ENCODE measurements around the gene SH3BP4.

The SH3BP4 gene

DNA sequence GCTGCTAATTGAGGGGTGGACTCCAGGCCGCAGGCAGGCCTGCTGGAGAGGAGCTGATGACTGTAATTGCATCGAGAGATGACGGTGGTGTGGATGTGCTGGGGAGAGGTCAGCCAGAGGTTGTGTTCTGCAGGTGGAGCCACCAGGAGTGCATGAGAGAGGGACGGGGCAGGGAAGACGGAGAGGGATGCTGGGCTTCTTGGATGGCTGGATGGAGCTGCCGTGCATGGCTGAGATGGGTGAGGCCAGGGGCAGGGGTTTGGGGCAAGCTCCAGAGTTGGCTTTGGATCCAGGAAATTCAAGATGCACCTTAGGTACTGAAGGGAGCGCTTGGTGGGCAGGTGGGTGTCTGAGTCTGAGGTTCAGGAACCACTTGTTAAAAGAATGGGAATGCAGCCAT lies 77.2 kb downstream of the SH3BP4 start:
- Histone ChIP-seq H3K9me3 (ENCODE audit: insufficient read depth, low read length, severe bottlenecking) (no peaks in the 10 kb centered on the region), H4K20me1 (ENCODE audit: insufficient read depth, low read length) (no peaks in the 10 kb centered on the region), H3K79me2 (ENCODE audit: insufficient read depth, low read length) (no peaks in the 10 kb centered on the region), H3K4me1 (ENCODE audit: insufficient read depth, low read length) (no peaks in the 10 kb centered on the region), H3K27ac (ENCODE audit: low read length) (no peak overlapping the region), H3K4me3 (ENCODE audit: low read depth in 1 of 2, low read length in 2 of 2) (no peak overlapping the region), H3K27me3 (ENCODE audit: insufficient read depth, low read length, poor library complexity) (peaks cover 22% of the 10 kb centered on the region), H3K9ac (ENCODE audit: low read depth, low read length) (no peak overlapping the region), H3K4me2 (ENCODE audit: insufficient read depth, low read length) (no peak overlapping the region), H2AFZ (ENCODE audit: low read depth, low read length) (no peak overlapping the region), H3K36me3 (ENCODE audit: insufficient read depth, low read length) (no peaks in the 10 kb centered on the region)
- no peak for TF ChIP-seq EZH2 (IDR thresholded peaks at IDR 0.05; ENCODE audit: borderline replicate concordance, low read depth, low read length, severe bottlenecking)
- TF ChIP-seq, protein P1, sequence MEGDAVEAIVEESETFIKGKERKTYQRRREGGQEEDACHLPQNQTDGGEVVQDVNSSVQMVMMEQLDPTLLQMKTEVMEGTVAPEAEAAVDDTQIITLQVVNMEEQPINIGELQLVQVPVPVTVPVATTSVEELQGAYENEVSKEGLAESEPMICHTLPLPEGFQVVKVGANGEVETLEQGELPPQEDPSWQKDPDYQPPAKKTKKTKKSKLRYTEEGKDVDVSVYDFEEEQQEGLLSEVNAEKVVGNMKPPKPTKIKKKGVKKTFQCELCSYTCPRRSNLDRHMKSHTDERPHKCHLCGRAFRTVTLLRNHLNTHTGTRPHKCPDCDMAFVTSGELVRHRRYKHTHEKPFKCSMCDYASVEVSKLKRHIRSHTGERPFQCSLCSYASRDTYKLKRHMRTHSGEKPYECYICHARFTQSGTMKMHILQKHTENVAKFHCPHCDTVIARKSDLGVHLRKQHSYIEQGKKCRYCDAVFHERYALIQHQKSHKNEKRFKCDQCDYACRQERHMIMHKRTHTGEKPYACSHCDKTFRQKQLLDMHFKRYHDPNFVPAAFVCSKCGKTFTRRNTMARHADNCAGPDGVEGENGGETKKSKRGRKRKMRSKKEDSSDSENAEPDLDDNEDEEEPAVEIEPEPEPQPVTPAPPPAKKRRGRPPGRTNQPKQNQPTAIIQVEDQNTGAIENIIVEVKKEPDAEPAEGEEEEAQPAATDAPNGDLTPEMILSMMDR (IDR thresholded peaks at IDR 0.05; ENCODE audit: borderline replicate concordance, extremely low read depth, low read length, poor library complexity, severe bottlenecking) = no peak
- no peak for ATAC-seq (ENCODE audit: insufficient read depth, low read depth)
- DNase-seq = no peak

DNA sequence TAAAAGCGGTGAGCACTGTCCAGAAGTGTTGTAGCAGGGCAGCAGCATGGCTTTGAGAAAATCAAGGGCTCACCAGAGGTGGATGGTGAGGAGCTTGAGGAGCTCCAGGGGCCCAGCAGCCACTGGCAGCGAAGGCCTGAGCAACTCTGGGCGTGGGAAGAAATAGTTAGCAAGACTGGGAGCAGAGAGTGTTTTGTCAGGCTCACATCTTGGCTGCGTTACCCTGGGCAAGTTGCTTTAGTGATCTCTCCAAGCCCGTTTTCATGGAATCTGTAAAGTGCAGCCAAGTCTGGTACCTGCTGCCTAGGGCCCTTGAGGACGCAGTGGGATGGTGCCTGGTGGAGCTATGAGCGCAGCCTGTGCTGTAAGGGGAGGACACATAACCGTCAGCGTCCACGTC lies 78.3 kb downstream of the SH3BP4 start:
- Histone ChIP-seq H3K27ac (ENCODE audit: low read length) (no peak overlapping the region), H3K9me3 (ENCODE audit: insufficient read depth, low read length, severe bottlenecking) (no peaks in the 10 kb centered on the region), H3K4me2 (ENCODE audit: insufficient read depth, low read length) (no peak overlapping the region), H3K9ac (ENCODE audit: low read depth, low read length) (no peak overlapping the region), H3K36me3 (ENCODE audit: insufficient read depth, low read length) (no peaks in the 10 kb centered on the region), H3K27me3 (ENCODE audit: insufficient read depth, low read length, poor library complexity) (peaks cover 25% of the 10 kb centered on the region), H4K20me1 (ENCODE audit: insufficient read depth, low read length) (no peaks in the 10 kb centered on the region), H3K4me1 (ENCODE audit: insufficient read depth, low read length) (no peaks in the 10 kb centered on the region), H2AFZ (ENCODE audit: low read depth, low read length) (no peak overlapping the region), H3K79me2 (ENCODE audit: insufficient read depth, low read length) (no peaks in the 10 kb centered on the region), H3K4me3 (ENCODE audit: low read depth in 1 of 2, low read length in 2 of 2) (no peak overlapping the region)
- ATAC-seq (ENCODE audit: insufficient read depth, low read depth) (no peak), DNase-seq (no peak)
- TF ChIP-seq, protein P1 (IDR thresholded peaks at IDR 0.05; ENCODE audit: borderline replicate concordance, extremely low read depth, low read length, poor library complexity, severe bottlenecking) = no peak
- TF ChIP-seq EZH2 (IDR thresholded peaks at IDR 0.05; ENCODE audit: borderline replicate concordance, low read depth, low read length, severe bottlenecking) = no peak

DNA sequence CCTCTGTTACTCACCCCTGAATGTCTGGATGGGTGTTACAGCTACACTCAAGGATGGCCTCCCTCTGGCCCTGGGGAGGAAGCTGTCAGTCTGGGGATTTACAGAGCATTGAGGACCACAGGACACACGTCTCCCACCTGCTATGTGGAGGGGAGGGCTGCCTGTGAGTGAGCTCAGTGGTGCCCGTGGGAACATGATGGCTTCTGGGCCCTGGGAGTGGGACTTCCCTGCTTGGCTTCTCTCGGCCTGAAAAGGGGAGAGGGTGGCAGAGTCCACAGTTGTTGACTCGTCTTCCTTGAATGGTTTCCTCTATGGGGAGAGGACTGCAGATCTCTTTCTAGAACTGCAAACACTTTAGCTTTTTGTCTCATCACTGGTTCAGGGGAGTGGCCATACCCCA lies 79.1 kb downstream of the SH3BP4 start:
- no peak overlapping the region for H2AFZ ChIP-seq (ENCODE audit: low read depth, low read length)
- TF ChIP-seq, protein P1 (IDR thresholded peaks at IDR 0.05; ENCODE audit: borderline replicate concordance, extremely low read depth, low read length, poor library complexity, severe bottlenecking) = no peak
- no peak for TF ChIP-seq EZH2 (IDR thresholded peaks at IDR 0.05; ENCODE audit: borderline replicate concordance, low read depth, low read length, severe bottlenecking)
- H3K79me2 ChIP-seq (ENCODE audit: insufficient read depth, low read length) = no peaks in the 10 kb centered on the region
- no peaks in the 10 kb centered on the region for H3K9me3 ChIP-seq (ENCODE audit: insufficient read depth, low read length, severe bottlenecking)
- no peak overlapping the region for H3K4me2 ChIP-seq (ENCODE audit: insufficient read depth, low read length)
- H3K9ac ChIP-seq (ENCODE audit: low read depth, low read length) = no peak overlapping the region
- DNase-seq (no peak), ATAC-seq (ENCODE audit: insufficient read depth, low read depth) (no peak)
- no peak overlapping the region for H3K4me3 ChIP-seq (ENCODE audit: low read depth in 1 of 2, low read length in 2 of 2)
- no peak overlapping the region for H3K27ac ChIP-seq (ENCODE audit: low read length)
- no peaks in the 10 kb centered on the region for H4K20me1 ChIP-seq (ENCODE audit: insufficient read depth, low read length)
- H3K36me3 ChIP-seq (ENCODE audit: insufficient read depth, low read length) = no peaks in the 10 kb centered on the region
- H3K27me3 ChIP-seq (ENCODE audit: insufficient read depth, low read length, poor library complexity) = peaks cover 30% of the 10 kb centered on the region
- no peaks in the 10 kb centered on the region for H3K4me1 ChIP-seq (ENCODE audit: insufficient read depth, low read length)

All from DND-41 (cell line).